ENCODE data around the gene ZRANB3. TPM values are rescaled to one million over a fixed set of nuclear protein-coding genes. Genes with fewer than 3 reads are reported as not detected.
"Not testable (repeated sequence)": the region's sequence is repeated elsewhere in the genome, so short reads cannot be mapped to it uniquely, and the experiment has no call there.

The ZRANB3 gene
- polyA plus RNA-seq, 1 donor (not counting 4 experiments of a cell fraction or from before 2014, with no cell fraction given): 10.6 TPM

DNA sequence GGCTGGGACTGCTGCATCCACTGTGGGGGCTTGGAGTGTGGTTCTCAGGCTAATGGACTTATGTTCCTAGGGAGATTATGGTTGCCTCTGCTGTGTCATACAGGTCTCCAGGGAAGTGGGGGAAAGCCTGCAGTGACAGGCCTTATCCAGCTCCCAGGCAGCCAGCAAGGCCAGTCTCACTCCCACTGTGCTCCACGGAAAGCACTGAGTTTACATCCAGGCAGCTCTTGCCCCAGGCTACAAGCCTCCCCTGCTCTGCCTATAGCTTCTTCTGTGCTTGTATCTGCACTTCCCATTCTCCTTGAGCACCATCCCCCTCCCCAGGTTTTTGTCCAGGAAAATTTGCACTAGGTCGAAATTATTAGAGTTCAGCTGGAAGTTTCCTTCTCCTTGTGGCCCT lies 231.9 kb downstream of the ZRANB3 start:
- dilution Hi-C loops (cut with MboI; ENCODE audit: extremely low pct_ligation_motif_present, low sequenced_read_pairs): no loop called here
- Histone ChIP-seq H4K20me1 (ENCODE audit: control insufficient read depth, extremely low read depth, insufficient read depth, low read length) (no peaks in the 10 kb centered on the region), H3K36me3 (ENCODE audit: control insufficient read depth in 2 of 2, extremely low read depth in 1 of 2, insufficient read depth in 2 of 2, low read length in 2 of 2) (no peaks in the 10 kb centered on the region), H3K4me2 (ENCODE audit: control insufficient read depth, extremely low read depth, insufficient read depth, low read depth, low read length) (peak overlapping the region; percentile 46), H2AFZ (ENCODE audit: control insufficient read depth, low read length) (peak overlapping the region; percentile 43), H3K9me3 (ENCODE audit: control insufficient read depth, low read depth, low read length) (no peaks in the 10 kb centered on the region), H3K9me1 (ENCODE audit: control insufficient read depth, extremely low read depth, insufficient read depth, low read length) (no peaks in the 10 kb centered on the region), H3K79me2 (ENCODE audit: control insufficient read depth, insufficient read depth, low read length) (no peaks in the 10 kb centered on the region), H3K4me3 (ENCODE audit: control insufficient read depth in 2 of 3, extremely low read depth in 1 of 3, insufficient read depth in 2 of 3, low read depth in 1 of 3, low read length in 3 of 3) (peak overlapping the region in 1 of 3 experiments; percentile 9), H3K27me3 (ENCODE audit: control insufficient read depth, extremely low read depth, insufficient read depth, low read length) (no peaks in the 10 kb centered on the region), H3K27ac (ENCODE audit: control insufficient read depth, insufficient read depth, low read length) (peak overlapping the region; percentile 20), H3K4me1 (ENCODE audit: control insufficient read depth, extremely low read depth, insufficient read depth, low read length) (peaks cover 19% of the 10 kb centered on the region), H3K9ac (ENCODE audit: control insufficient read depth, extremely low read depth, insufficient read depth, low read length) (no peak overlapping the region)
- TF ChIP-seq, protein P1, sequence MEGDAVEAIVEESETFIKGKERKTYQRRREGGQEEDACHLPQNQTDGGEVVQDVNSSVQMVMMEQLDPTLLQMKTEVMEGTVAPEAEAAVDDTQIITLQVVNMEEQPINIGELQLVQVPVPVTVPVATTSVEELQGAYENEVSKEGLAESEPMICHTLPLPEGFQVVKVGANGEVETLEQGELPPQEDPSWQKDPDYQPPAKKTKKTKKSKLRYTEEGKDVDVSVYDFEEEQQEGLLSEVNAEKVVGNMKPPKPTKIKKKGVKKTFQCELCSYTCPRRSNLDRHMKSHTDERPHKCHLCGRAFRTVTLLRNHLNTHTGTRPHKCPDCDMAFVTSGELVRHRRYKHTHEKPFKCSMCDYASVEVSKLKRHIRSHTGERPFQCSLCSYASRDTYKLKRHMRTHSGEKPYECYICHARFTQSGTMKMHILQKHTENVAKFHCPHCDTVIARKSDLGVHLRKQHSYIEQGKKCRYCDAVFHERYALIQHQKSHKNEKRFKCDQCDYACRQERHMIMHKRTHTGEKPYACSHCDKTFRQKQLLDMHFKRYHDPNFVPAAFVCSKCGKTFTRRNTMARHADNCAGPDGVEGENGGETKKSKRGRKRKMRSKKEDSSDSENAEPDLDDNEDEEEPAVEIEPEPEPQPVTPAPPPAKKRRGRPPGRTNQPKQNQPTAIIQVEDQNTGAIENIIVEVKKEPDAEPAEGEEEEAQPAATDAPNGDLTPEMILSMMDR (optimal IDR thresholded peaks at IDR 0.05 in 1 of 3, IDR thresholded peaks at IDR 0.05 in 1 of 3, conservative IDR thresholded peaks at IDR 0.05 in 1 of 3; ENCODE audit: extremely low read depth in 1 of 3, insufficient read depth in 2 of 3, low read length in 3 of 3): no peak
- no peak for TF ChIP-seq EZH2 (IDR thresholded peaks at IDR 0.05; ENCODE audit: low read length)
- peak; percentile 17 for FAIRE-seq
- DNase-seq (ENCODE audit: low read depth, low spot score): peak; percentile 19

DNA sequence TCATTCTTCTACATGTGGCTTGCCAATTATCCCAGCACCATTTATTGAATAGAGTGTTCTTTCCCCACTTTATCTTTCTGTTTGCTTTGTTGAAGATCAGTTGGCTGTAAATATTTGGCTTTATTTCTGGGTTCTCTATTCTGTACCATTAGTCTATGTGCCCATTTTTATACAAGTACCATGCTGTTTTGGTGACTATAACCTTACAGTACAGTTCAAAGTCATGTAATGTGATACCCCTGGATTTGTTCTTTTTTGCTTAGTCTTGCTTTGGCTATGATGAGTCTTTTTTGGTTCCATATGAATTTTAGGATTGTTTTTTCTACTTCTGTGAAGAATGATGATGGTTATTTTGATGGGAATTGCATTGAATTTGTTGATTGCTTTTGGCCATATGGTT lies 243.9 kb downstream of the ZRANB3 start:
- H3K4me1 ChIP-seq (ENCODE audit: control insufficient read depth, extremely low read depth, insufficient read depth, low read length); DNase-seq (ENCODE audit: low read depth, low spot score); H4K20me1 ChIP-seq (ENCODE audit: control insufficient read depth, extremely low read depth, insufficient read depth, low read length); FAIRE-seq; H3K9me3 ChIP-seq (ENCODE audit: control insufficient read depth, low read depth, low read length); H3K4me2 ChIP-seq (ENCODE audit: control insufficient read depth, extremely low read depth, insufficient read depth, low read depth, low read length); H3K9ac ChIP-seq (ENCODE audit: control insufficient read depth, extremely low read depth, insufficient read depth, low read length); H3K9me1 ChIP-seq (ENCODE audit: control insufficient read depth, extremely low read depth, insufficient read depth, low read length); dilution Hi-C loops (cut with MboI; ENCODE audit: extremely low pct_ligation_motif_present, low sequenced_read_pairs); H3K79me2 ChIP-seq (ENCODE audit: control insufficient read depth, insufficient read depth, low read length); H2AFZ ChIP-seq (ENCODE audit: control insufficient read depth, low read length); H3K27ac ChIP-seq (ENCODE audit: control insufficient read depth, insufficient read depth, low read length); H3K4me3 ChIP-seq (ENCODE audit: control insufficient read depth in 2 of 3, extremely low read depth in 1 of 3, insufficient read depth in 2 of 3, low read depth in 1 of 3, low read length in 3 of 3); H3K27me3 ChIP-seq (ENCODE audit: control insufficient read depth, extremely low read depth, insufficient read depth, low read length); H3K36me3 ChIP-seq (ENCODE audit: control insufficient read depth in 2 of 2, extremely low read depth in 1 of 2, insufficient read depth in 2 of 2, low read length in 2 of 2): not testable (repeated sequence)

DNA sequence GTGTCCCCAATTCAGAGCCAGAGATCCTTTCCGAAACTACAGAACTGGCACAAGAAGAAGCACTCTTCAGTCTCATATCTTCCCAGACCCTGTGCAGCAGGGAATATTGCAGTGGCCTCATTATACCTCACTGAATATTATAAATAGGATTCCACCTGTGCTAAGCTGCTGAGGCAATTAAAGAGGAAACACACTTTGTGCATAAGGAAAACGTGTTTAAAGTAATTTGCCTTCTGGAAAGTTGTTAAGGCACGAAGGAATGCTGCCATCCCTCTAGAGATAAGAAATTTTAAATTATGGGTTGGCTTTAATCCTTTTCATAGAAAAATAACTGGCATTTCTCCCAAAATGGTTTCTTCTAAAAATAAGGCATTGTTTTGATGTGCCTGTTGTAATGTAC lies 245.6 kb downstream of the ZRANB3 start:
- dilution Hi-C loops (cut with MboI; ENCODE audit: extremely low pct_ligation_motif_present, low sequenced_read_pairs): no loop called here
- Histone ChIP-seq H3K9me1 (ENCODE audit: control insufficient read depth, extremely low read depth, insufficient read depth, low read length) (no peaks in the 10 kb centered on the region), H3K36me3 (ENCODE audit: control insufficient read depth in 2 of 2, extremely low read depth in 1 of 2, insufficient read depth in 2 of 2, low read length in 2 of 2) (no peaks in the 10 kb centered on the region), H3K27ac (ENCODE audit: control insufficient read depth, insufficient read depth, low read length) (no peak overlapping the region), H3K79me2 (ENCODE audit: control insufficient read depth, insufficient read depth, low read length) (no peaks in the 10 kb centered on the region), H3K9ac (ENCODE audit: control insufficient read depth, extremely low read depth, insufficient read depth, low read length) (no peak overlapping the region), H4K20me1 (ENCODE audit: control insufficient read depth, extremely low read depth, insufficient read depth, low read length) (no peaks in the 10 kb centered on the region), H2AFZ (ENCODE audit: control insufficient read depth, low read length) (no peak overlapping the region), H3K4me1 (ENCODE audit: control insufficient read depth, extremely low read depth, insufficient read depth, low read length) (no peaks in the 10 kb centered on the region), H3K4me2 (ENCODE audit: control insufficient read depth, extremely low read depth, insufficient read depth, low read depth, low read length) (no peak overlapping the region), H3K27me3 (ENCODE audit: control insufficient read depth, extremely low read depth, insufficient read depth, low read length) (no peaks in the 10 kb centered on the region), H3K4me3 (ENCODE audit: control insufficient read depth in 2 of 3, extremely low read depth in 1 of 3, insufficient read depth in 2 of 3, low read depth in 1 of 3, low read length in 3 of 3) (no peak overlapping the region), H3K9me3 (ENCODE audit: control insufficient read depth, low read depth, low read length) (no peaks in the 10 kb centered on the region)
- no peak for DNase-seq (ENCODE audit: low read depth, low spot score)
- FAIRE-seq: no peak
- TF ChIP-seq EZH2 (IDR thresholded peaks at IDR 0.05; ENCODE audit: low read length): no peak
- TF ChIP-seq, protein P1 (optimal IDR thresholded peaks at IDR 0.05 in 1 of 3, IDR thresholded peaks at IDR 0.05 in 1 of 3, conservative IDR thresholded peaks at IDR 0.05 in 1 of 3; ENCODE audit: extremely low read depth in 1 of 3, insufficient read depth in 2 of 3, low read length in 3 of 3): no peak
